HG03159 (cell line): ENCODE measurements around the gene GGPS1.
"Not testable (repeated sequence)": the region's sequence is repeated elsewhere in the genome, so short reads cannot be mapped to it uniquely, and the experiment has no call there.

ENCODE experiments used
- ATAC-seq: cut with Tn5 transposase; IDR thresholded peaks from one replicate; pipeline ENCODE4 v1.9.1; 2021; ENCODE audit warnings: mild to moderate bottlenecking, moderate library complexity; ENCODE audit not compliant: unreplicated experiment

The GGPS1 gene

GRCh38 chr1:235336903-235337302 is 8.5 kb downstream of the GGPS1 start:
- no peak for ATAC-seq

GRCh38 chr1:235339746-235340145 is 11.4 kb downstream of the GGPS1 start:
- ATAC-seq: no peak

- no peak for ATAC-seq
Measured at GRCh38 chr1:235341334-235341733, 13.0 kb downstream of the GGPS1 start.

- no peak for ATAC-seq
Measured at GRCh38 chr1:235342039-235342438, 13.7 kb downstream of the GGPS1 start.

- no peak for ATAC-seq
Measured at GRCh38 chr1:235342471-235342870, 14.1 kb downstream of the GGPS1 start.

- ATAC-seq: no peak
Measured at GRCh38 chr1:235343726-235344125, 15.4 kb downstream of the GGPS1 start.

GRCh38 chr1:235351441-235351840 is 23.1 kb downstream of the GGPS1 start:
- ATAC-seq: no peak

GRCh38 chr1:235351898-235352297 is 23.5 kb downstream of the GGPS1 start:
- ATAC-seq: no peak

GRCh38 chr1:235357485-235358373 is 29.4 kb downstream of the GGPS1 start:
- ATAC-seq: no peak

GRCh38 chr1:235358899-235359298 is 30.5 kb downstream of the GGPS1 start:
- no peak for ATAC-seq

GRCh38 chr1:235364189-235364588 is 35.8 kb downstream of the GGPS1 start:
- ATAC-seq: not testable (repeated sequence)

GRCh38 chr1:235366286-235366685 is 37.9 kb downstream of the GGPS1 start:
- no peak for ATAC-seq

GRCh38 chr1:235367000-235367908 is 38.9 kb downstream of the GGPS1 start, which contains the start of gene TBCE:
Gene TBCE, plus strand, starts transcription at chr1:235367427. Its CDS starts 12,623 bp downstream, at chr1:235380050.
- ATAC-seq: peak; percentile 100

GRCh38 chr1:235368428-235368827 is 40.1 kb downstream of the GGPS1 start:
- no peak for ATAC-seq

- no peak for ATAC-seq
Measured at GRCh38 chr1:235369802-235370201, 41.4 kb downstream of the GGPS1 start.

GRCh38 chr1:235375919-235376605 is 47.7 kb downstream of the GGPS1 start:
- no peak for ATAC-seq

GRCh38 chr1:235378134-235378735 is 49.9 kb downstream of the GGPS1 start:
- not testable (repeated sequence) for ATAC-seq

GRCh38 chr1:235381955-235382739 is 53.8 kb downstream of the GGPS1 start:
- ATAC-seq: not testable (repeated sequence)

- not testable (repeated sequence) for ATAC-seq
Measured at GRCh38 chr1:235385633-235386032, 57.3 kb downstream of the GGPS1 start.

GRCh38 chr1:235391874-235392273 is 63.5 kb downstream of the GGPS1 start:
- ATAC-seq: no peak
